Neural progenitor cell (in vitro differentiated cells): ENCODE data around the gene PPP2R1B.

ENCODE experiments used
- CTCF ChIP-seq: fragments of 200-600 bp; sonication (generic); IDR thresholded peaks from 2 replicates; pipeline ENCODE4 v1.5.1; 2017; ENCODE audit warnings: antibody characterized with exemption, mild to moderate bottlenecking
- EZH2 ChIP-seq: fragments of 200-600 bp; sonication (generic); IDR thresholded peaks from 2 replicates; pipeline ENCODE4 v1.6.1; 2017; ENCODE audit warnings: antibody characterized with exemption, mild to moderate bottlenecking, moderate library complexity
- EZH2phosphoT487 ChIP-seq: fragments of 200-600 bp; sonication (generic); IDR thresholded peaks from 2 replicates; pipeline ENCODE4 v1.6.1; 2017; ENCODE audit warnings: antibody characterized with exemption

- no peak for TF ChIP-seq CTCF
- no peak for TF ChIP-seq EZH2
- no peak for TF ChIP-seq EZH2phosphoT487
Observed at GRCh38 chr11:111688013-111688412, 78.2 kb downstream of the PPP2R1B start.
